GM12875 (cell line): ENCODE data around the gene SENP1.
A peak's percentile ranks its signal among the peaks of the same experiment; 100 is the strongest.
"Not testable (repeated sequence)": the region's sequence is repeated elsewhere in the genome, so short reads cannot be mapped to it uniquely, and the experiment has no call there.

Source experiments
- H3K4me3 ChIP-seq: one replicate; pipeline ENCODE4 v1.5.1; 2011; ENCODE audit warnings: low read depth, low read length, control low read depth
- CTCF ChIP-seq: IDR thresholded peaks from 2 replicates; pipeline ENCODE4 v1.5.1; 2011; ENCODE audit warnings: low read depth, mild to moderate bottlenecking, control low read depth, inconsistent platforms, low read length, moderate library complexity, borderline replicate concordance; ENCODE audit not compliant: insufficient read depth

Gene SENP1

GRCh38 chr12:48115957-48116356 is 10.1 kb upstream of the SENP1 start:
- H3K4me3 ChIP-seq: no peak overlapping the region
- no peak for TF ChIP-seq CTCF

DNA sequence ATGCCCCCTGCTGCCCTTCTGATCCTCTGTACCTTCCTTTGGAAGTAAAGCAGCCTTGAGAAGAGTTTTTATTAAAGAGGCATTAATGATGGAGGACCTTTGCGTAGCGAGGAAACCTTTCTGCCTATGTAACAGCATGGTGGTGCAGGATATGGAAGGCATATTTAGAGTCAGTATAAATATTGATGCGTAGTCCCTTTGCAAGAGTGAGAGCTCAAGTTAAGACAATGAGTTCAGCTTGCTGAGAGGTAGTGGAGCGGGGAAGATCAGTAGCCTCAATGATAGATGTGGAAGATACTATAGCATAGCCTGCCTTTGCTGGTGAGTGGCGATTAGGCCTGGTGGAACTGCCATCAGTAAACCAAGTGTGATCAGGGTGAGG is 5.4 kb upstream of the SENP1 start:
- not testable (repeated sequence) for H3K4me3 ChIP-seq

GRCh38 chr12:48110691-48111311 is 4.9 kb upstream of the SENP1 start:
- no peak for TF ChIP-seq CTCF
- no peak overlapping the region for H3K4me3 ChIP-seq

- no peak overlapping the region for H3K4me3 ChIP-seq
- TF ChIP-seq CTCF: no peak
Observed at GRCh38 chr12:48109424-48109823, 3.5 kb upstream of the SENP1 start.

- TF ChIP-seq CTCF: no peak
- peak overlapping the region; percentile 79 for H3K4me3 ChIP-seq
Observed at GRCh38 chr12:48106681-48107613, 1.1 kb upstream of the SENP1 start.

DNA sequence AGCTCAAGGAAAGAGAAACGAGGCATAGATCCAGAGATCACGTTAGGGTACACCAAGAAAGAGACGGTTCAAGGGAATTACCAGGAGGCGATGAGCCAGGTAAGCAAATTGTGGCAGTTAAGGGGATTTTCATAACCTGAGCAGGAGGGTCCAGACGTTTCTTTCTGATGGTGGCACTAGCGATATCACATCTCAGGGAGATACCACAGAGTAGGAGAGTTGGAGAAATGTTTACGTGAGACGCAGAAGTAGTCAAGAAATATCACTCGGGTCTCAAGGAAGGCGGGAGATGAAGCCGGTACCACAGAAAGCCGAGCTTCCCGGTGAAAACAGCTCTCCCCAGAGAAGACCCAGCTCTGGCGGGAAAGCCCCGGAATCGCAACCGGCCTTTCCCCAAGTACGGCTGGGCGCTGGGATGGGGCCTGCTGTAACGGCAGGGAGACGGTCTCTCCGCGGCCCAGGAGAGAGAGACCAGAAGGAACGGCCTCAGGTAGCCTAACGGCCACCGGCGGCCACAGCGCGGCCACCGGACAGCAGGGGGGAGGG is 485 bp downstream of the SENP1 start:
- H3K4me3 ChIP-seq: peak overlapping the region; percentile 79
- no peak for TF ChIP-seq CTCF

DNA sequence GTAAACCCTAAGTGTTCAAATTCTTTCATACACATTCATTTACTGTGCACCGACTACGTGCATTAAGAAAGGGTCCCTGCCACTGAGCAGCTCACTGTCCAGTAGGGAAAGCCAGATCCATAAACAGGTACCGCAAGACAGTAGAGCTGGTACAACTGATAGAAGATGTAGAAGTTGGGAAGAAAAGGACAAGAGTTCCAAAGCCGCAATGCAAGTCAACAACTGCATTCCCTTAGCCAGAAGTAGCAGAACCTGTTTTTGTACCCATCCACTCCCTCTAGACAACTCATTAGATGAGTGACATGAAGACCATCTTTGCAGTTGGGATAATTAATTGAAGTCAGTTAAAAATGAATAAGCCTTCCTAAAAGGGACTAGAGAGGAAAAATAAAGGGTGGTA is 1.3 kb downstream of the SENP1 start:
- peak overlapping the region; percentile 79 for H3K4me3 ChIP-seq
- TF ChIP-seq CTCF: no peak
